Measurements from ENCODE around the gene ANP32B.

The ANP32B gene

DNA sequence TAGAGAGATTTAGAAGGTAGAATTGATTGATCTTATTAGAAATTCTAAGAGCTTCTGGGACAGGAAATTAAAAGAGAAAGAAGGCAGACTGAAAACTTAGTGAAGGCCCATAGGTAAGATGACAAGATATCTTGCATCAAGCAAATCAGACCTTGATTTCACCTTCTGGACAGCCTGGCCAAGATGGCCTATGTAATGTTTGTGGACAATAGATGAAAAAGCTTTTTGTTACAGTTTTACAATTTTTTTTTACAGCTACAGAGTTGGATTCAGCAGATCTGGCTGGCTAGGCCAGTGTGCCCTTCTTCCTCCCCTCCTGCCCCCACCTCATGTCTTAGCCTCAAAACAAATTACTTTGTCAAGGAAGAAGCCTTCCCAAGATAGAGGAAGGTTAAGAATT lies 23.6 kb upstream of the ANP32B start:
- no peak for TF ChIP-seq GATA3 (IDR thresholded peaks at IDR 0.05; ENCODE audit: low read depth, low read length)
- TF ChIP-seq GATA2 (IDR thresholded peaks at IDR 0.05; ENCODE audit: low read depth, low read length) = no peak

DNA sequence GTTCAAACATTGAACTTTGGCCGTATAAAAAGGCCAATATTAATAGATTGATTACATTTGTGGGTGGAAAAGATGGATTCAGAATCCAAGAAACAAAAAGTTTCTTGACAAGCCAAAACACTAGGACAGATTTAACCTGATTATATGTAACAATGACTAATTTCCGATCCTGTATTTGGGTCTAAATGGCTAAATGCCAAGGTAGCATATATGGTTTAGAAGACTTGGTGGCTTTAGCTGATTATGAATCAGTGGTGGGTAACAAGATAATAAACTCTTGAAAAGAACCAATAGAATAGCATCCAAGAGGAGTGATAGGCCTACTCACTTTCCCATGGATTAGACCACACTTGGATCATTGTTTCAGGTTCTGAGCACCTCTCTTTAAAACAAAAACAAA lies 21.8 kb upstream of the ANP32B start:
- TF ChIP-seq GATA2 (IDR thresholded peaks at IDR 0.05; ENCODE audit: low read depth, low read length) (no peak), GATA3 (IDR thresholded peaks at IDR 0.05; ENCODE audit: low read depth, low read length) (no peak)

DNA sequence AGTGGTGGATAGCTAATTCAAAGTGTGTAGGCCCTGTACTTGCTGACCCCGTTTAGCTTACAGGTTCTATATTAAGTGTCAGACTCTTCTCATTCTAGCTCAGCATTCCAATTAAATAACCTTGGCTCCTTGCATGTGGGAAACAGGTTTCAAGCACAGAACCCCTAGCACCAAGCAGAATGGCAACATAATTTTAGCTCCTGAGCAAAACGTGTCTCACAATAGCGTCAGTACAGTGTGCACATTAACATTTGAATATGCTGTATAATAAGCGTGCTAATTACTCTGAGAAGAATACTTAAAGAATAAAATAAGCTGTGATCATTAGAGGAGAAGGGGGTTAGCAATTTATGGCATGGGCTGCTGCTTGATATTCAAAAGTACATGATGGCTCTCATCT lies 21.0 kb upstream of the ANP32B start:
- TF ChIP-seq GATA3 (IDR thresholded peaks at IDR 0.05; ENCODE audit: low read depth, low read length) (no peak), GATA2 (IDR thresholded peaks at IDR 0.05; ENCODE audit: low read depth, low read length) (no peak)

DNA sequence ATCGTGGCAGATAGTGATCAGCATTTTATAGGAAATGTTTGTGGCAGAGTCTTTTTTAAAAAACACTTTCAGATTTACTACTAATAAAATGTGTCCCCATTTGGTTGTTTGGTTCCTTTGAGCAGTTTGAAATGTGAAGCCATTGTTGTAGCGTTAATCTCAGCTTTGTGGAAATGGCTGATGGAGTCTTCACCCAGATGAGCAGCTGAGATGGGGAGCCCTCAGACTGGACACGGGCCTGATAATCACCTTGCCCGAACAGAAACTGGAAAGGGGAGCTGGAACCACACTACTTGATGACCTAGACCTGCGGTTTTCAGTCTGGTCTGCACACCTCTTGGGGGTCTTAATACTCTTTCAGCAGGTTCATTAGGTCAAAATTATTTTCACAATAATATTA lies 20.6 kb upstream of the ANP32B start:
- no peak for TF ChIP-seq GATA3 (IDR thresholded peaks at IDR 0.05; ENCODE audit: low read depth, low read length)
- no peak for TF ChIP-seq GATA2 (IDR thresholded peaks at IDR 0.05; ENCODE audit: low read depth, low read length)

DNA sequence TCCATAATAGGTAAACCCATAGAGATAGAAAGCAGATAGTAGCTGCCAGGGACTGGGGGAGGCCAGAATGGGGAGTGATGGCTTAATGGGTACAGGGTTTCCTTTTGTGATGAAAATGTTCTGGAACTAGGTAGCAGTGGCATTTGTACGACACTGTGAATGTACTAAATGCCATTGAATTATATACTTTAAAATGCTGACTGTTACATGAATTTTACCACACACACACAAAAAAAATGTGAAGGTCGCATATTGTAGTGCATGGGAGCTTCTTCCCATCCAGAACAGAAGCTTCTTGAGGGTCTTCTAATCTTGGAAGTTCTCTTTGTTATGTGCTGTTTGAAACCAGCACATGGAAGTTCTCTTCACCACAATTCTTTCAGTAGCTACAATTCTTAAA lies 19.9 kb upstream of the ANP32B start:
- TF ChIP-seq GATA2 (IDR thresholded peaks at IDR 0.05; ENCODE audit: low read depth, low read length) = no peak
- no peak for TF ChIP-seq GATA3 (IDR thresholded peaks at IDR 0.05; ENCODE audit: low read depth, low read length)

DNA sequence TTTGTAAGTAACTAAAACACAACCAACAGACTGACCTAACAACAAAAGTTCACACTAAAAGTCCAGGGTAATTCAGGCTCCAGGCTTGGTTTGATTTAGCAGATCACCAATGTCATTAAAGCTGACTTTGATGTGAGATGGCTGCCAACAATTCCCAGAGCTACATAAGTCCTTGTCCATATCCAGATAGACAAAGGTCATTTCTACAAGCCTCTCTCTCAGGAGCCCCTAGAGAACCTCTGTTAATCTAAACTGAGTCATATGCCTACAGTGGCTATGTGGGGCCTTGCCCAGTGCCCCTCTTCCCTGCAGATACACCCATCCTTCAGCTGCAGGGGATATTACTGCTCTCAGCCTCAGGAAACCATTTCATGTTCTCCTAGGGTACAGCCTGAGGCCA lies 18.2 kb upstream of the ANP32B start:
- no peak for TF ChIP-seq GATA2 (IDR thresholded peaks at IDR 0.05; ENCODE audit: low read depth, low read length)
- no peak for TF ChIP-seq GATA3 (IDR thresholded peaks at IDR 0.05; ENCODE audit: low read depth, low read length)

DNA sequence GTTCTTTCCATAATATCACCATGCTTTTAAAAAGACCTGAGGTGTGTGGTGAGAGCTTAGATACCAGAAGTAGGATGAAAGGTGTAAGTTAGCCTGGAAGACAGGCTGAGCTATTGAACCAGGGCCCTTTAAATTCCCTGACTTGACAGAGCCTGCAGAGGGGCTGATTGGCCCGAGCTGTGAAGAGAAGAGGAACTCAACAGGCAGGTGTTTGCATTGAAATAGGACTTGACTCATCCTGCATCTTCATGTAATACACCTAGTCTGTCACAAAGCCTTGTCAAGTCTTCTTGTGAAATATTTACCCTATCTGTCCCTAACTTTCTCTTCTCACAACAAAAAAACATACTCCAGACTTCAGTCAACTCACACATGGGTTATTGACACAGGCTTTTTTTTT lies 16.6 kb upstream of the ANP32B start:
- TF ChIP-seq GATA3 (IDR thresholded peaks at IDR 0.05; ENCODE audit: low read depth, low read length) (no peak), GATA2 (IDR thresholded peaks at IDR 0.05; ENCODE audit: low read depth, low read length) (no peak)

DNA sequence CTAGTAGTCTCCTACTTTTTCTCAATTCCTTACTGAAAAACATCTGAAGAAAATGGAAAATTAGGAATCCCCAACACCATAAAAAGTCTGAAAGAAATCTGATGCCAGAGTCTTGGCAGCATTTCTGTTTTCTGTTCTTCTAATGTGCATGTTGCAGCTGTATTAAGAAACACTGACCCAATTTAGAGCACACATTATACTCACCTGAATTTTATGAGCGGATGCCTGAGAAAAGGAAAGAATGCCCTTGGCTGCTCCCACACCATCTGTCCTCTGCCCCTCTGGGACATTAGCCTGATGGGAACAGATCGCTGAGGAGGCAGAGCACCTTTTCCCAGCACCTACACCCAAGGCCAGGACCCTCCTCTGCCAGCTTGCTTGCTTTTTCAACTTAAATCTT lies 14.1 kb upstream of the ANP32B start:
- TF ChIP-seq GATA2 (IDR thresholded peaks at IDR 0.05; ENCODE audit: low read depth, low read length) = no peak
- no peak for TF ChIP-seq GATA3 (IDR thresholded peaks at IDR 0.05; ENCODE audit: low read depth, low read length)

DNA sequence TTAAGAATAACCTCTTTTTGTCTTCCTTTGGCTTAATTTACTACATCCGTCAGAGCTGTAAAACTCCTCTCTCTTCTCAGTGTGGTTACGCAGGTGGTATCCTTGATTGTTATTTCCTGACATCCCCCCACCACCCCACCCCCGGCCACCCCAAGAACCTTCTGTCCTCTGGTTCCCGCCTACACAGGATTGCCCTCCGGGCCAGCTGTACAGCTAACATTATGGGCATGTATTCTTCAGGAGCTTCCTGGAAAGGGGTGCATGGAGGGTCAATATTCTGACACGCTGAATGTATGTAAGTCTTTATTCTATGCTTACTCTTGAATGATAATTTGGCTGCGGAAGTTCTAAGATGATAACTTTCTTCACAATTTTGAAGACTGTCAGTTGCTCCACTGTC lies 13.0 kb upstream of the ANP32B start:
- TF ChIP-seq GATA2 (IDR thresholded peaks at IDR 0.05; ENCODE audit: low read depth, low read length) (no peak), GATA3 (IDR thresholded peaks at IDR 0.05; ENCODE audit: low read depth, low read length) (no peak)

DNA sequence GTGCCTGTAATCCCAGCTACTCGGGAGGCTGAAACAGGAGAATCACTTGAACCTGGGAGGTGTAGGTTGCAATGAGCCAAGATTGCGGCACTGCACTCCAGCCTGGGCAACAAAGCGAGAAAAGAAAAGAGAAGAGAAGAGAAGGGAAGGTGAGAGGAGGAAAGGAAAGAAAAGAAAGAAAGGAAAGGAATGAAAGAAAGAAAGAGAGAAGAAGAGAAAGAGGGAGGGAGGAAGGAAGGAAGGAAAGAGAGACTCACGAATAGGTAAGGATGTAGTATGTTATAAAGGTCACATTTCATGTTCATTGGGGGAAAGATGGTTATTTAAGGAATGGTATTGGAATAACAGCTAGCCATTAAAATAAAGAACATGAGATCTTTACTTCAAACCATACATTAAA lies 10.4 kb upstream of the ANP32B start:
- TF ChIP-seq GATA2 (IDR thresholded peaks at IDR 0.05; ENCODE audit: low read depth, low read length) = no peak
- TF ChIP-seq GATA3 (IDR thresholded peaks at IDR 0.05; ENCODE audit: low read depth, low read length) = no peak

DNA sequence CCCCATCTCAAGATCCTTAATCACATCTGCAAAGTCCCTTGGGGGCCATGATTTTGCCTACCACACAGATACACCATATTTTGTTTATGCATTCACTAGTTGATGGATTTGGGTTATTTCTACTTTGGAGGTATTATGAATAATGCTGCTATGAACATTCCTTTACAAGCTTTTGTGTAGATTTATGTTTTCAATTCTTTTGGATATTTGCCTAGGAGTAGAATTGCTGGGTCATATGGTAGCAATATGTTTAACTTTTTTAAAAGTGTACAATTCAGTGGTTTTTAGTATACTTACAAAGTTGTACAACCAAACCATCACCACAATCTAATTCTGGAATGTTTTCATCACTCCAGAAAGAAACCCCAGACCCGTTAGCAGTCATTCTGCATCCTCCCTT lies 7.8 kb upstream of the ANP32B start:
- TF ChIP-seq GATA3 (IDR thresholded peaks at IDR 0.05; ENCODE audit: low read depth, low read length) (no peak), GATA2 (IDR thresholded peaks at IDR 0.05; ENCODE audit: low read depth, low read length) (no peak)

DNA sequence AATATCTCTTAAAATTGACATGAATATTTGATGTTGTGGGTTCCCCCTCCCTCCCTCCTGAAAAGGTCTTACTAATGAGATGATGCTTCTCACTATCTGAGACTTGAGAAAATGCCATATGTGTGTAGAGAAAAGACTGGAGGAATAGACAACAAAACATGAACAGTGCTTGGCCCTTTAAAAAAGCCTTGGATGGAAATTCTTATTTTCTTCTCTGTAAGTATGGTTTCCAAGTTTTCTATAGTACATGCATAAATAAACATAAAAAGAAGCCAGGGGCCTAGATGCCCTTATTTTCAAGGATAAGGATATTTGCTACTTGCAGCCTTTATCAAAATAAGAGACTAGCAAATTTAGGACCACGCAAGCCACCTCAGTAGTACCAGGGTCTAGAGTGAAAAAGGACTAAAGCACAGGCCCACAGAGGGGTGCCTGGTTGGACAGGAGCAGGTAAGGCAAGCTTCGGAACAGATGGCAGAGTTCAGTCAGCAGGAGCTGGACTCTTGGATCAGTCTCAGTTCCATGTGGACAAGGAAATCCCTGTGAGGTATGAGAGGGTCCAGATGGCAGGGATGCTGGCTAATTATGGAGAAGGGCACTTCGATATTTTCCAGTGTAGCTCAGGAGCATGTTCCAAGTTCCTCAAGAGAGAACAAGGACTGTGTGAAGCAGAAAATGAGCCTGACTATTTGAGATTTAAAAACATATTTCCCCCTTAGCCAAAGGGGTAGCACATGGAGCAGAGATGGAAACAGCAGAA lies 4.6 kb upstream of the ANP32B start:
- TF ChIP-seq GATA2 (IDR thresholded peaks at IDR 0.05; ENCODE audit: low read depth, low read length) (no peak), GATA3 (IDR thresholded peaks at IDR 0.05; ENCODE audit: low read depth, low read length) (no peak)

DNA sequence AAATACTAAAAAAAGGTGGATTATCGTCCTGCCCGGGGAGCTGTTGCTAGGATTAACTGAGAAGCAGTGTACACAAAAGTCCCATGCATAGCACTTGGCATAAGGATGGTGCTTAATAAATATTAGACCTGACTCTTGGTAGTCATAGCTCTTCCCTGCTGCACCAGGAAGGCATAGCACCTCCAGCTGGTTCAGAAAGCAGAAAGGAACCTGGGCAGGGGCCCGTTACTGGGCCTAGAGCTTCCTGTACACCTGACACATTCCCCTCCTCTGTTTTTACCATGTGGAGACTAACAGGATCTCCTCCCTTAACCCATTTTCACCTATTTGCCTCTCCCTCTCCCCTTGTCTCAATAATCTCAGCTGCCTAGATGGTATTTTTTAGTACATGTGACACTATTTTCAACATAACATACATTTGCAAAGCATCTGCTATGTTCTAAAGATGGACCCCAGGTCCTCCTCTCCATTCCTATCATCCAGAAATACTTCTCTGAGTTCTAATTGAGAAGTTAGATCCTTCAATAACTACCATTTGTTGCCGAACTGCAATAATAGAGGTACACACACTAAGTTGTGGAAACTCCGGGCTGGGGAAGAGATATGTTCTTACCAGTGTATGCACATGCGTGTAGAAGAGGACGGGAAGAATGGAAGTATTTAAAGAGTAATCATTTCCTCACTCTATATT lies 3.2 kb upstream of the ANP32B start:
- TF ChIP-seq GATA2 (IDR thresholded peaks at IDR 0.05; ENCODE audit: low read depth, low read length) = no peak
- TF ChIP-seq GATA3 (IDR thresholded peaks at IDR 0.05; ENCODE audit: low read depth, low read length) = no peak

DNA sequence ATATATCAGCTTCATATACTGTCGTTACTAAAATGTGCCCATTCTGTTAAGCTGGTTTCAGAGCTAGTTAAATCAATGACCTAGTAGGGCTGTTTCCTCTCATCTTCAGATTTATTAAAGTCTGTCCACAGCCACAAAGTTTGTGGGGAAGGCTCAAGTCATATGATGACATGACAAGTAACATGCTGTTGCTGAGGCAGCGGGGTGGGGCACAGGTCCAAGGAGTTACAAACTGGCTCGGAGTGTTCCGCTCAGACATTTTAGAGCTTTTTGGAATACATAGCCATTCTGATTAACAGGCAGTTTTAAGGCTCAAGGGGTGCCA lies 2.7 kb upstream of the ANP32B start:
- TF ChIP-seq GATA3 (IDR thresholded peaks at IDR 0.05; ENCODE audit: low read depth, low read length) (no peak), GATA2 (IDR thresholded peaks at IDR 0.05; ENCODE audit: low read depth, low read length) (no peak)
